HG03565 (cell line): ENCODE results near the gene HS6ST3.

ENCODE experiments used
- ATAC-seq: cut with Tn5 transposase; IDR thresholded peaks from one replicate; pipeline ENCODE4 v1.9.1; 2021; ENCODE audit warnings: mild to moderate bottlenecking, moderate library complexity; ENCODE audit not compliant: unreplicated experiment

Gene HS6ST3

GRCh38 chr13:96198038-96198437 lies 108.1 kb downstream of the HS6ST3 start:
- ATAC-seq: no peak

GRCh38 chr13:96199315-96199714 lies 109.4 kb downstream of the HS6ST3 start:
- no peak for ATAC-seq

- no peak for ATAC-seq
Measured at GRCh38 chr13:96200810-96201209, 110.9 kb downstream of the HS6ST3 start.

GRCh38 chr13:96202315-96202714 lies 112.4 kb downstream of the HS6ST3 start:
- ATAC-seq: no peak

GRCh38 chr13:96203471-96203870 lies 113.6 kb downstream of the HS6ST3 start:
- no peak for ATAC-seq

- no peak for ATAC-seq
Measured at GRCh38 chr13:96214824-96215445, 125.0 kb downstream of the HS6ST3 start.

- no peak for ATAC-seq
Measured at GRCh38 chr13:96216543-96216942, 126.6 kb downstream of the HS6ST3 start.

GRCh38 chr13:96218475-96218874 lies 128.6 kb downstream of the HS6ST3 start:
- ATAC-seq: no peak

GRCh38 chr13:96221471-96221870 lies 131.6 kb downstream of the HS6ST3 start:
- ATAC-seq: no peak

GRCh38 chr13:96223231-96223630 lies 133.3 kb downstream of the HS6ST3 start:
- ATAC-seq: no peak

- ATAC-seq: peak; percentile 79
Measured at GRCh38 chr13:96229356-96229755, 139.4 kb downstream of the HS6ST3 start.

GRCh38 chr13:96238241-96238640 lies 148.3 kb downstream of the HS6ST3 start:
- ATAC-seq: no peak

- ATAC-seq: no peak
Measured at GRCh38 chr13:96238861-96239260, 149.0 kb downstream of the HS6ST3 start.

GRCh38 chr13:96243376-96243775 lies 153.5 kb downstream of the HS6ST3 start:
- ATAC-seq: no peak

GRCh38 chr13:96248103-96248502 lies 158.2 kb downstream of the HS6ST3 start:
- ATAC-seq: no peak

- no peak for ATAC-seq
Measured at GRCh38 chr13:96248996-96249395, 159.1 kb downstream of the HS6ST3 start.

- no peak for ATAC-seq
Measured at GRCh38 chr13:96252903-96253302, 163.0 kb downstream of the HS6ST3 start.

GRCh38 chr13:96273196-96273595 lies 183.3 kb downstream of the HS6ST3 start:
- no peak for ATAC-seq

GRCh38 chr13:96274046-96274445 lies 184.1 kb downstream of the HS6ST3 start:
- no peak for ATAC-seq

GRCh38 chr13:96279904-96280303 lies 190.0 kb downstream of the HS6ST3 start:
- ATAC-seq: no peak

GRCh38 chr13:96284971-96285370 lies 195.1 kb downstream of the HS6ST3 start:
- ATAC-seq: no peak

- ATAC-seq: no peak
Measured at GRCh38 chr13:96285729-96286128, 195.8 kb downstream of the HS6ST3 start.
